DLD1 (cell line): ENCODE results near the gene SAMD9L.

Source experiments
- in situ Hi-C: cut with HindIII; loops from 2 replicates; pipeline ENCODE4 v1.10.0; 2017; ENCODE audit warnings: low sequenced_read_pairs

The SAMD9L gene

DNA sequence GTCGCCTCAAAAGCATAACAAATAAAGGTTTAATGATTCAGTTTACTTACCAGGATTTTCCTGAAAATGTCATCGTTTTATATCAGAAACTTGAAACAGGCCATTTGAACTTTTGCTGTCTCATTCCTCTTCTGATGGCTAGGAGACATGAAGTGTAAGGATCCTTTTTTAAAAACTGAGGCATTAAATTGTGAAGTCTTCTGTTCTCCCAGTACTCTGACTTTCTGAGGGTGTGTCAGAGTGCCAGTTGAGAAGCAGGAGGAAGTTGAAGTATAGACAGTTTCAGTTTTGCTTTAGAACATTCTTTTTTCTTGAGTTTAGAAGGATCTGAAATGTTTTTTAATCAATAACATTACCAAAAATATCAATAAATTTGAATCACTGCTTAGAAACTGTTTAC is at the start of gene SAMD9L:
Gene SAMD9L, minus strand, starts transcription at position 242 of the 400 bp plus-strand sequence. CDS start 12,414 bp downstream, outside the sequence.
- in situ Hi-C loops, result no loop called here

DNA sequence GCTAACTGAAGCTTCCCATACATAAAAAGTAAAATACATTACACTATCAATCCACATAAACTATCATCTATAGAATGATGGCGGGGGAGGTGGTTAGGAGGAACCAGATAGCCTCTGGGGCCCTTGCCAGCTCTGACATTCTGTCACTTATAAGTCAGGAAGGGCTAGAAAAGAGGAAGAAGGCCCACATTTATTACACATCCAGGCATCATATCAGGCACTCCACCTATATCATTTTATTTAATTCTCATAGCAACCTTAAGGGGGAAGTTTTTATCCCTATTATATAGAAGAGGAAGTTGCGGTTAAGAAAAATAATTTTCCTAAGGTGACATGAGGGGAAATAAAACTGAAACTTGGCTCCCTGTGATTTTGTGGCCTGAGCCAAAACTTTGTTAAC is 48.2 kb upstream of the SAMD9L start:
- in situ Hi-C loops, result no loop called here

DNA sequence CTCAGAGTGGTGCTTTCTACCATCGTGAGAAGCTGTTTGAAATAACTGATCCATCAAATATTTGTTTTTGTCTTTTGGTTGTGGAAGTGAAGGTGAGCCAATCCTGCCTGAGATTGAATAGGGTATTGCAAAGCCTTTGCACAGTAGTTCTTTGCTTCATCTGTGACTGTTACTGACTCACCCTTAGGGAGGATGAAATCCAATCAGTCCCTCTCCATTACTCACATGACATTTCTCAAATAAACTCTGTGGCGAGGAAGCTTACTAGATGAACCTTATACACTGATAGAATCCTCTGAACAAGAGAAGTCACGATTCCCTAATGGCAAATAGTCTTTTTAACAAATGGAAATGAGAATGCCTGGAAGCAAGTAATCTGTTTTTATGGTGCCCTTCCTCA is 46.2 kb upstream of the SAMD9L start:
- in situ Hi-C loops, result no loop called here

DNA sequence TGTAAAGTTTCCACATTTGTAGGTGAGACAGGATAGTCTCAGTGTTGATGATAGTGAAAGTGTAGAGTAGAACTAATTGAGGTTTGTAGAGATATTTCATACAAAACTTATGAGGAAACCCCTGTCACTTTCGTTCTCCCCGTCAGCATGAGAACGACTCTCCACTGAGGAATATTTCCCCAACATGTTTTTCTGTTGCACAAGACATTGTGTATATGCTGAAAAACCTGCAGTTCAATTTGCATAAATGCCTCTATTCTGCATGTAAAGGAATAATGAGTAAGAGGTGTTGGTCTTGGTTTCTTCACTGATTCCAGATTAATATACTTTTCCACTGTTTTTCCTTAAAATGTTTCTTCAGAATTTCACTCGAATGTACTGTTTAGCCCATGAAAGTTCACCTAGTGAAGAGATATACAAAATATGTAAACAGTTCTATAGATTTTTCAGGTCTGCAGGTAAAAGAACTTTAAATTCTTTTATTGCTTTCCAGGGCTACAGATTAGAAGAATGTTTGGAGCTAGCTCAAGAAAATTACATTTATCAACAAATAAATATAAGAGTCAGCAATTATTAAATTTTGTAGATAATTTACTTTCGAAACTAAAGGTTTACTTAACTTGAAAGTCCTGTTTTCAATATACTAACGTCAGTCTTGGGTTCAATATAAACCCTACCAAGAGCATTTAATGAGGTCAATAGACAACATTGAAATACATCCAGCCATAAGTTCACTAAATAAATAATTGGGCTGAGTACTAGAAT is 40.9 kb upstream of the SAMD9L start:
- in situ Hi-C loops, result no loop called here

DNA sequence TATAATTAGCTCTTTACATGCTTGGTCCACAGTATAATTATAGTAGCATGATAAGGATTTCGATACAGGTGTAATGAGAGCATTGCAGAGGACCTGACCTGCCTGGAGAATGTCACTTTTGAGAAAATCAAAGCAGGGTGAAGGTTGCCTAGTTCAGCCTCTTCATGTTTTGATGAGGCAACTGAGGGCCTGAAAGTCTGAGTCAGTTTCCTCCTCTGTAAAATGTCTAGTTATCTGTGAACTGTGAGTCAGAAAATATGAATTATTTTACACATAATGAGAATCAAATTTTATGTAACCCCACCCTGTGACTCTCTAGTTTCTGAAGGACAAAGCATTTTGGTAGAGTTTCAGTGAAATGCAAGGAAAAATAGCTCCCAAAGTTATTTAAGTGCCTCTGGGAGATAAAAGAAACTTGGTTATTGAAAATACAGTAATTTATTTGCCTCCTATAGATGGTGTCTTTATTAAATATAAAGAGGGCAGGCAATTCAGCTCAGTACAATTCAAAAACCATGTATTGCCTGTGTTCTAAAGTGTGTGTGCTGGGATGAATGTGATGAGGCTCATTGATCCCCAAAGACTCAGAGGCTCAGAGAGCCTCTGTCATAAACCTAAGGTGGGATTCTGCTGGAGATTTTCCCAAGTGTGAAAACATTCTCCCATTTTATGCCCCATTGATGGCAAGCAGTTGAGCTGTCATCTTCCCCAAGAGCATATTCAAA is 37.3 kb upstream of the SAMD9L start:
- in situ Hi-C loops, result no loop called here

DNA sequence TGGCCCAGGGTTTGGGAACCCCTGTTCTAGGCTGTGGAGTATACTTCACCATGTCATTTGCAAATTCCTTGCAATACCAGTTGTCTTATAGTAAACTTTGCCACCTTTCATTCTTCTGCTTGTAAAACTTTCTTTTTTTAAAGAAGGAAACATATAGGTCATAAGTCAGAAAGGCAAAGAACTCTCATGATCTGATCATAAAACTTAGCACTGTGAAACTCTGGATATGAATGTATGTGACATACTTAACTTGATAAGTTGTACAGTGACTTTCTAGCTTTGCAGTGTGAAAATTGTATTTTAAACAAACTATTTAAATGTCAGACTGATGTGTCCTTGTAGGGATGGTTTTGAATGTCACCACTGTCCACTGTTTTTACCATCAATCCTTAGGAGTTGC is 31.0 kb upstream of the SAMD9L start:
- in situ Hi-C loops, result no loop called here

DNA sequence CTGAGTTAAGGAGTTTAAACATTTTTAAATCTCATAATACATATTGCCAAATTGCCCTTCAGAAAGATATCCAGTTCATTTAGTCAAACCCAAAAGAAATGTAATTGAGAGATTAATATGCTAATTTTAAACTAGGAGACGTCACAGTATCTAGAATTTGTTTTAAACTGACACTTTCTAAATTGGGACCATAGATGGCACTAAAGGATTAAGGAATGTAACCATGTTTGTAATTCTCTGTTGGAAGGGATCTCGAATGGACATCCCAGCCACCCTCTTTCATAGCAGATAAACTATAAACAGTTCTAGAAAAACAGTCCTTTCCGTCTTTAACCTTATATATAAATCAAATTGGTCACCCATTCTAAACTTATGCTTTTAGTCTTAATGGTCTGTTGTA is 30.0 kb upstream of the SAMD9L start:
- in situ Hi-C loops, result no loop called here

DNA sequence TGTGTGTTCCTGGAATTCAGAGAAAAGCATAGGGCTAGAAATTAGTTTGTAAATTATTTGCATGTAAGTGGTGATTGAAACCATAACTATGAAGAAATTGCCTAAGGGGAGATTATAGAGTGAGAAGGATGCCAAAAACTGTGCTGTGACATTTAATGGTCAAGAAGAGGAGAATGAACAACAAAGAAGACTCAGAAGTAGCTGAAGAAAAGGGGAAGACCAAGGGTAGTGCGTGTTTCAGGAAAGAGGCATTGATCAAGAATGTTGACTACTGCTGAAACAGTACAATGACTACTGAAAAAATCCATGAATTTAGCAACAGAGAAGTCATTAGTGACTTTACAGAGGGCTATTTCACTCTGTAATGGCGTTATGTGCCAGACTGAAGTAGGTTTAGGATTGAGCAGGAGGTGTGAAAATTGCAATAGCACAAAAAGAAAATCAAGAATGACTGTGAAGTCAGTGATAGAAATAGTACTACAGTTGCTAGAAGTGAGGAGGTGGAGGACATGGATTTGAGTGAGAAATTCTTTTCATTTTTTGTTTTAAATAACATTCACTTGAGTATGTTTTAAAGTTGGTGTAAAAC is 28.9 kb upstream of the SAMD9L start:
- in situ Hi-C loops, result no loop called here

DNA sequence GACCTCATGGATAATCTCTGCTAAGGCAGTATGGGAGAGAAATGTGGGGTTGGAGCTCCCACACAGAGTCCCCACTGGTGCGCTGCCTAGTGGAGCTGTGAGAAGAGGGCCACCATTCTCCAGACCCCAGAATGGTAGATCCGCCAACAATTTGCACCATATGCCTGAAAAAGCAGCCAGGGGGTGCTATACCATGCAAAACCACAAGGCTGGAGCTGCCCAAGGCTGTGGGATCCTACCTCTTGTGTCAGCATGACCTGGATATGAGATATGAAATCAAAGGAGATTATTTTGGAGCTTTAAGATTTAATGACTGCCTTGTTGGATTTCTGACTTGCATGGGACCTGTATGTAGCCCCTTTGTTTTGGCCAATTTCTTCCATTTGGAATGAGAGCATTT is 27.0 kb upstream of the SAMD9L start:
- in situ Hi-C loops, result no loop called here

DNA sequence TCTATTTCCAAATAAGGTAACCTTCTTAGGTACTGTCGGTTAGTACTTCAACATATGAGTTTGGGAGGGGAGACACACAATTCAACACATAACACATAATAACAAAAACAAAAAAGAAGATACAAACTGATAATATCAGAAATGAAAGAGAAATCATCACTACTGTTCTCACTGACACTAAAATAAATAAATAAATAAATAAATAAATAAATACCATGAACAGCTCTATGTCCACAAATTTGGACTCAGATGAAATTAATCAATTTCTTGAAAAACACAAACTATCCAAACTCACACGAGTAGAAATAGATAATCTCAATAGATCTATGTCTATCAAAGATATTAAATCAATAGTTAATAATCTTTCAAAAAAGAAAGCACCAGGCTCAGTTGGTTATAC is 24.5 kb upstream of the SAMD9L start:
- in situ Hi-C loops, result no loop called here

DNA sequence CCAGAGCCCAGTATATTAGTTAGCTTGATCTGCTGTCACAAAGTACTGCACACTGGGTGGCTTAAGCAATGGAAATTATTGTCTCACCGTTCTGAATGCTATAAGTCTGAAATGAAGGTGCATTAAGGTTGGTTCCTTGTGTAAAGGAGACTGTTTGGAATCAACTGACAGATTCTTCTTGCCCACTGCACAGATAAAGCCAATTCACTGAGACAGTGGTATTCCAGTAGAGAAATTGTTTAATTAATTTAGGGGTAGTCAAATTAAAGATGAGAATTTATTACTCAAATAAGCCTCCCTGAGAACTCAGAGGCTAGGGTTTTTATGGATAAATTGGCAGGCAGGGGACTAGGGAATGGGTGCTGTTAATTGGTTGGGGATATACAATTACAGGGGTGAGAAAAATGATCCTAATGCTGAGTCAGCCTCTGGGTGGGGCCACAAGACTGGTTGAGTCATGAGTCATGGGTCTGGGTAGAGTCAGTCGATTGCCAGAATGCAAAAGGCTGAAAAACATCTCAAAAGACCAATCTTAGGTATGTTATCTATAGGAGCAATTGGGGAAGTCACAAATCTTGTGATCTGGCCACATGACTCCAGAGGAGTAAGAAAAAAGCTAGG is 23.5 kb upstream of the SAMD9L start:
- in situ Hi-C loops, result no loop called here

DNA sequence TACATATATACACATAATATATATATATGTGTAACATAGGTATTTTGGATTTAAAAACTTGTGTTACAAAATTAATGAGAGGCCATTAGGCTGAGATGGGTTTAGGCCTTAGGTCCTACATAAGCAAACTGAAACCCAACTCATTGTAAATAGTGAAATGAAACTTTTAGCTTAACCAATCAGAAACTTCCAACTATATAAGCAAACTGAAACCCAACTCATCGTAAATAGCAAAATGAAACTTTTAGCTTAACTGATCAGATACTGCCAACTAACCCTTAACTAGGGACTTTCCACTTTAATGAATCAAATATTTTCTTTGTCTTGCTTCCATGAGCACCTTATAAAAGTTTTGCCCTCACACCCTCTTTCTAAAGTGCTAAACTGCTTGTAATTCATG is 17.3 kb upstream of the SAMD9L start:
- in situ Hi-C loops, result no loop called here

DNA sequence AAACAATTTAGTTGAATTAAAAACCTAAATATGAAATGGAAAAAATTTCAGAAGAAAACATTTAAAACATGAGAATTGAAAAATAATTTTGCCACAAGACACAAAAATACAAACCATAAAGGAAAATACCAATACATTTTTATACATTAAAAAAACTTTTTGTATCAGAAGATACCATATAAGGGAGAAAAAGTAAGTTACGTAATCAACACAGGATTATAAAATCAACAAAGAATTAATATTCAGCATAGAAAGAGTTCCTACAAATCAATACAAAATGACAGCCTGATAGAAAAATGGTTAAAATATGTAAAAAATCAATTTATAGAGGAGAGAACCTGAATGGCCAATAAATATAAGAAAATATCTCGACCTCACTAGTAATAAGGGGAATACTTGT is 16.6 kb upstream of the SAMD9L start:
- in situ Hi-C loops, result no loop called here

DNA sequence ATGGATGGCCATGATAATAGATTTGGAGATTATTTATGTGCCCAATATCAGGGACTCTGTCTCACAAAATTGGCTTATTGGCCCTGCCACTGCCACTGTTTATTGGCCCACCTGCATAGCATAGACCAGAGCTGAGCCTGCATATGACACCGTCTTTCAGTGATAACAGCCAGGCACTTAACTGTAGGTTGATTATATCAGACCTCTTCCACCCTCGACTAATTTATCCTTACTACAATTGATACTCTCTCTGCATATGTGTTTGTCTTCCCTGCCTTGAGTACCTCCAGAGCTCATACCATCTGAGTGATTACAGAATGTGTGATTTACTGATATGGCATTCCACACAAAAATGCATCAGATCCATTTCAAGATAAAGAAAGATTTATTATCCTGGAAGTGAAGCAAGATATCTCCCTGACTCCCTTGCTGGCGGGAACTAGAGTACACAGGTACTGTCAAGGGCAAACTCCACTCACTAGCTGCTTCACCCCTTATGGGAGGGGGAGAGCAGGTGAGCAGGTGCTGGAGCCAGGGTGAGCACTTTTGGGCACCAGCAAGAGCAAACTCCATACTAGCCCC is 13.1 kb upstream of the SAMD9L start:
- in situ Hi-C loops, result no loop called here

DNA sequence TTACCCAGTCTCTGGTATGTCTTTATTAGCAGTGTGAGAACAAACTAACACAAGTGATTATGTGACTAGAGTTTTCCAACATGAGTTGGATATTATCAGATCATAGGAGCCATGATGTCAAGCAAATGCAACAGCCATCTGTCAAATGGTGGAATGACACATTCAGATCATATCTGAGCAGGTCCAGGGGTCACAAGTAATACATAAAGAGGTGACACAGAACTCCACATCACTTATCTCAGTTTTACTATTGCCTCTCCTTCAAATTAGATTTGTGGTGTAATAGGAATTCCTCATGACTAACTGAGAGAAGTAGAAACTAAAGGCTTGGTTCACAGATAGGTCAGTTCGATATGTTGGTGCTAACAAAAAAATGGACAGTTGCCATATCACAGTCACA is 12.2 kb upstream of the SAMD9L start:
- in situ Hi-C loops, result no loop called here

DNA sequence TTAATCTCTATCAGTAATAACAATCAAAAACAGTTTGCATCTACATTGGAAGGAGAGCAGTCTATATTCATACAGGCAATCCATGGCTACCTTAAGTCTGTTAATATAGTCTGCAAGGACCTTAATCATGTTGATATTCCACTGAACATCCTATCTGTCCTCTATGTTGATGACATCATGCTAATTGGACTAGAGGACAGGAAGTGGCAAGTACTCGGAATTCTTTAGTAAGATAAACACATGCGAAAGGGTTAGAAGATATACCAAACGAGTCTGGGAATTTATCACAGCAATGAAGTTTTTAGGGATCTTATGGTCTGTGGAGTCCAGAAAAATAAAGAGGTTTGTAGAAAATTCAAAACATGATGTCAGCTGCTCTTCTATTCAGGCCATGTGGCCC is 11.3 kb upstream of the SAMD9L start:
- in situ Hi-C loops, result no loop called here

DNA sequence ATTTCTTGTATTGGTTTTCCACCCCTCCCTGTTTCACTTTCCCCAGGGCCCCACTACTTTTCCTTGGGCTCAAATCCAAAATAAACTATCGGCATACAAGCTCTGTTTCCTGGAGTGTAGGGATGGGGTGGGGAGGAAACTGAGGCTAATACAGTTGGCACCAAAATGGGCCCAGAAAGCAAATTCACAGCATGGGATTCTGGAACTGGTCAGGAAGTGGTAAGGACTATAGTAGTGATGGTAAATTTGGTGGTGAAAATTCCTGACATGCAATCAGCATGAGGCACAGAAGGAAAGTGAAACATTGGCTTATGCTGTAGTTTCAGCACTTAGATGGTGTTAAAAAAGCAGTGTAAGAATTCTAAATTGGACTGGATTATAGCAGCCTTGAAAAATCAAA is 8.7 kb upstream of the SAMD9L start:
- in situ Hi-C loops, result no loop called here

DNA sequence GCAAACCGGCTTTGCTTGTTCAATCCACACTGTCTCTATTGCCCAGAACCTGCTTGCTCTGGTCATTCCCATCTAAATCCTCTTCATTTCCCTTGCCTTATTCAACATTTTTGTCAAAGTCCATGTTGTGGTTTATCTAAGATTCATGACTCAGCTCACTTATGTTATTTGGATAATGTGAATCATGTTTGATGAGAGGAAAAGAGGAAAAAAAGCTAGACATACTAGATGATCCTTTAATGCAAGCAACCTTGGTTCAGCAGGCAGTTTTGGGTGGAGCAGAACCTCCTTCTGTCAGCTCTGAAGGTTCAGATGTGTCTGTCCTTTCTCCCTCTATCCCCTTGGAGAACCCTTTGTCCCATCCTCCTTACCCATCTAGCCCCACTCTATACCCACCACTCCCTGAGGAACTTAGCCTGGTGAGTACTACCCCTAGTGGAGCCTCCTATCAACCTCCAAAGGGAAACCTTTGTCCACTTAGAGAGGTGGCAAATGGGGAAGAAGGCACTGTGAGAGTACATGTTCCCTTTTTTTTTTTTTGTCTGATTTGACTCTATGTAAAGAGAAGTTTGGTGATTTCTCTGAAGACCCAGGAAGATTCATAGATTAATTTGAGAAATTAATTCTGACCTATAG is 2.1 kb upstream of the SAMD9L start:
- in situ Hi-C loops, result no loop called here

DNA sequence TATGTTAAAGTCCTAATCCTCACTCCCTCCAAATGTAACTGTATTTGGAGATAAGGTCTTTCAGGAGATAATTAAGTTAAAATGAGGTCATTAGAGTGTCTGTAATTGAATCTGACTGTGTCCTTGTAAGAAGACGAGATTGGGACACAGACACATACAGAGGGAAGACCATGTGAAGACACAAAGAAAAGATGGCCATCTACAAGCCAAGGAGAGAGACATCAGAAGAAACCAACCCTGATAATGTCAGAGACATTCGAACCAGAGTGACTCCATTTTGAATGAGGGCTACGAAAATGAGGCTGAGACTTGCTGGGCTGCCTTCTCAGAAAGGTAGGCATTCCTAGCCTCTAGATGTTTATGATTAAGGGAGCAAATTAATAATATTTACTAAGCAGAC is 542 bp upstream of the SAMD9L start:
- in situ Hi-C loops, result no loop called here

DNA sequence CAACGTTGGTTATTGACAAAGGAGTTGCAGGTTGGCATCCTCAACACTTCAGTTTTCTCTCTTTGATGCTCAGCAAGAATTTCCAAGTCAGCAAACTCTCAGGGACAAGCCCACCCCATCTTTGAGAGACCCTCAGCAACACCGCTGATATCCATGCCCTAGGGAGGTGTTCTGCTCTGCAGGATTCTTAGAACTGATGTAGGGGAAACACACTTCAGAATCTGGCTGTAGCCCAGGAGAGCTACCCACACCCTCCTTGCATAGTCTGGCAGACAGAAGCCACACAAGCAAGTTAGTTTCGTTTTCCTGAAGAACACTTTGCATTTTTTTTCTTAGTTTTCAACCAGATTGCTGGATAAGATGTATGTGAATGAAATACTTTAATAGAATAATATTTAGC is 822 bp downstream of the SAMD9L start:
- in situ Hi-C loops, result no loop called here
